HG02970 (cell line): ENCODE measurements around the gene GLTPD2.

ENCODE experiments used
- ATAC-seq: cut with Tn5 transposase; IDR thresholded peaks from one replicate; pipeline ENCODE4 v1.9.1; 2021; ENCODE audit warnings: mild to moderate bottlenecking, moderate library complexity, moderate number of reproducible peaks; ENCODE audit not compliant: unreplicated experiment, low FRiP score

GLTPD2 gene

DNA sequence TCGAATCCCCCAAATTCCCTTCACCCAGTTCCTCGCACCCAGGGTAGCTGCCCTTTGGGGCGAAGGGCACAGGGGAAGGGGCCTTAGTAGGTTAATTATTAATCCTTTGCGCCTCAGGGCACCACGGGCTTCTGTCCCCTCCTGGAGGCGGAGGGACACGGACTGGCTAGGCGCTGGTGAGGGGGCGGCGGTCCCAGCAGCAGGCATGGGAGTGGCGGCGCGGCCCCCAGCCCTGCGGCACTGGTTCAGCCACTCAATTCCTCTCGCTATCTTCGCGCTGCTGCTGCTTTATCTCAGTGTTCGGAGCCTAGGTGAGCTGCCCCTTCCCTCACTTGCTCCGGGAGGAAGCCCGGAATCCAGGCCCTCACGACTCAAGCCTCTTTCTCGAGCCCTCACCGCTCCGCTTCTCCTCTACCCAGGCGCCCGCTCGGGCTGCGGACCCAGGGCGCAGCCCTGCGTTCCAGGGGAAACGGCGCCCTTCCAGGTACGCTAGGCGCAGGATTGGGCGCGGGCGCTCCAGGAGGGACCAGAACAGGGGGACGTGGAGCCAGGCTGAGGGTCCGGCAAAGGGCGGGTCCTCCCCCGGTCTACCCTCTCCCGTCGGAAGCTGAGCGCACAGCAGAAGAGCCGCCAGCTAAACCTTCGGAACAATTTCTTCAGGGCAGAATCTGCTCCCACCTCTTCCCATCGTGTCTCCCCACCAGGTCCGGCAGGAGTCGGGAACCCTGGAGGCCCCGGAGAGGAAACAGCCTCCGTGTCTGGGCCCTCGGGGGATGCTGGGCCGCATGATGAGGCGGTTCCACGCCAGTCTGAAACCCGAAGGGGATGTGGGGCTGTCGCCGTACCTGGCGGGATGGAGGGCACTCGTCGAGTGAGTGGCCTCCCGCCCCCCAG is at the start of gene GLTPD2:
GLTPD2 (plus strand) TSS at position 158 of the 894 bp plus-strand sequence; CDS start at position 206, 48 bp downstream.
- ATAC-seq: no peak

DNA sequence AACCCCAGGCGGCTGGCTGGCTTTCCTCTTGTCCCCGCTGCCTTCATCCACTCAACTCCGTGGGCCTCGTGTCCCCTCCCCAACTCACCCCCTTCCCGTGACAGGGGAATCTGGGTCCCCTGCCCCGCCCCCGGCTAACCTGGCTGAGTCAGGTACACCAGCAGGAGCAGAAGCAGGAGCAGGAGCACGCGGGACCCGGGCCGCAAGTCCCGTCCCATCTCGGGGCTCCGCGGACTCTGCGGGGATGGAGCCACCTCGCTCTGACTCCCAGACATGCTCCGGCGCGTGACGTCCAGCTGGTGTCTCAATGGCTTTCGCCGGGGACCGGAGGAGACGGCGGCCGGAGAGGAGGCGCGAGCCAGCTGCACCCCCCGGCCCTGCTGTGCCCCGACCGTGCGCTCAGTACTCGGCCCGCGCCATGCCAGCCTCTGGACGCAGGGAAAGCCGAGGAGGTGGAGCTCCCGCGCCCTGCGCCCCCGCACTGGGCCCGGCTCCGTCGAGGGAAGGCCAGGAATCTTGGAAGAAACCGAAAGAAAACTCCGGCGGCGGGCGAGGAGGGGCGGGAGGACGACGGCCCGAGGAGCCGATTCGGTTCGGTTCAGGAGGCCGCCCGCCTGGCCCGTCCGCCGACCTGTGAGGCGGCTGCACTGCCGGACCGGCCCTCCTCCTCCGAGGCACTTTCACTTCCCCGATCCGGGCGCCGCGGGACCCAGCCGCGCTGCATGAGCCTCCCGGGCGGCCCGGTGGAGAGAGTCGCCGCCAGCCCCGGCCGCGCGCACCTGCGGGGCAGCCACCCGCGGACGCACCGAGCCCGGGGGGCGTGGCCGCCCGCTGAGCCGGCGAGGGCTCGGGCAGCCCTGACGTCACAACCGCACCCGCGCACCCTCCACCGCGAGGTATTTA is 49.4 kb upstream of the GLTPD2 start, which contains the start of the genes CXCL16 and ZMYND15:
CXCL16 (minus strand) TSS at position 807 of the 903 bp plus-strand sequence; CDS start at position 218, 589 bp downstream.
ZMYND15 (plus strand) TSS at position 712 of the 903 bp plus-strand sequence. CDS start 716 bp downstream, outside the sequence.
- no peak for ATAC-seq

DNA sequence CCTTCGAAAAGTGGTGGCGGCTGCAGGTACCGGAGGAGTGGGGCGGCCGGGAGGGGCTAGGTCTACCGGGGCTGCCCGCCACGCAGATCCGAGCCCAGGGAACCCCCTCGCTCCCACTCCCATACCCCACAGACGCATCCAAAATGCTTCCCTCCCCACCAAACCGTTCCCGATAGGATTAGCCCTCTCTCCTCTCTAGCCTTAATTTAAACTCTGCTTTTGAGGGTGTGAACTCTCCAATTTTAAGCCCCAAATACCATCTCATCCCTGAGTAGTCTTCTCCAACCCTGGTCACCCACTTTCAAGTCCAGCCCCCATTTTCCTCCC is 48.8 kb upstream of the GLTPD2 start:
- no peak for ATAC-seq

DNA sequence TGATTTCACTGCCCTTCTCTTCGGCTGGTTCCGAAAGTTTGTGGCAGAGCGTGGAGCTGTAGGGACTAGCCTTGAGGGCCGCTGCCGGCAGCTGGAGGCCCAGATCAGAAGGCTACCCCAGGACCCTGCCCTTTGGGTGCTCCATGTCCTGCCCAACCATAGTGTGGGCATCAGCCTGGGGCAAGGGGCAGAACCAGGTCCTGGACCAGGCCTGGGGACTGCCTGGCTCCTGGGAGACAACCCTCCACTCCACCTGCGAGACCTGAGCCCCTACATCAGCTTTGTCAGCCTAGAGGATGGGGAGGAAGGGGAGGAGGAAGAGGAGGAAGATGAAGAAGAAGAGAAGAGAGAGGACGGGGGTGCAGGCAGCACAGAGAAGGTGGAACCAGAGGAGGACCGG is 48.2 kb upstream of the GLTPD2 start:
- ATAC-seq: no peak

DNA sequence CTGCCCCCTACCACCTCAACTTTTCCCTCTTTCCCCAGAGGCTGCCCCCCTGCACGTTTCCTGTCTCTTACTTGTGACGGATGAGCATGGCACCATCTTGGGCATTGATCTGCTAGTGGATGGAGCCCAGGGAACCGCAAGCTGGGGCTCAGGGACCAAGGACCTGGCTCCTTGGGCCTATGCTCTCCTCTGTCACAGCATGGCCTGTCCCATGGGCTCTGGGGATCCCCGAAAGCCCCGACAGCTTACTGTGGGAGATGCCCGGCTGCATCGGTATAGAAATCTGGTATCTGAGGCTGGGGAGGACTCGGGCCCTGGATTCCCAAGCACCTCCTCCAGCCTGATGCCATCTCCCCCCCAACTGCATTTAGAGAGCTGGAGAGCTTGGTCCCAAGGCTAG is 47.2 kb upstream of the GLTPD2 start:
- ATAC-seq: no peak

DNA sequence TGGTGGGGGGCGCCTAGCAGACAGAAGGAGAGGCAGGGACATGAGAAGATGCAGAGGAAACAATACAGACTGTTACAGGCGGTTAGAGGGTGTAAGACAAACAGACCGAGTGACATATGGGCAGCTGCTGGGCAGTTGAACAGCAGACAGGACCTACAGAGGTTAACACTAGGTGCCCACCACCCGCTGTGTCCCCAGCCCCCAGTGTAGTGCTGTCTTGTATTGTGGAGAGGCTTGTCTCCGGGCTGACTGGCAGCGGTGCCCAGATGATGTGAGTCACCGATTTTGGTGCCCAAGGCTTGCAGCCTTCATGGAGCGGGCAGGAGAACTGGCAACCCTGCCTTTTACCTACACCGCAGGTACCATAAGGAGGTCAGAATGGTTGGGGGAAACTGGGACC is 46.6 kb upstream of the GLTPD2 start:
- ATAC-seq: no peak

DNA sequence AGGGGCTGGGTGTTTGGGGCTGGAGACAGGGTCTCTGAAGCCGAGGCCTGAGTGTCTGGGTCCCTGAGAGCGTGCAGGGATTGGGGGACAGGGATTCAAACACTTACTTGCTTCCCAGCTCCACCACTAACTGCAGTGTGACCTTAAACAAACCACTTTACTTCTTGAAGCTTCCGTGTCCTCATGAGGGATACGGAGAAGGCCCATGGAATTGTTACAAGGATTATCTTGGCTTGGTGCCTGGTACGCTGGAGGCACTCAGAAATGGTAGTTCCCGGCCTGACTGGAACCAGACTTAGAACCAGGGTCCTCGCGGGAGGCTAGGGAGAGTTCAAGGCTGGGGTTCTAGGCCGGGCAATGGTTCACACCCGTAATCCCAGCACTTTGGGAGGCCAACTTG is 46.1 kb upstream of the GLTPD2 start:
- ATAC-seq: no peak

DNA sequence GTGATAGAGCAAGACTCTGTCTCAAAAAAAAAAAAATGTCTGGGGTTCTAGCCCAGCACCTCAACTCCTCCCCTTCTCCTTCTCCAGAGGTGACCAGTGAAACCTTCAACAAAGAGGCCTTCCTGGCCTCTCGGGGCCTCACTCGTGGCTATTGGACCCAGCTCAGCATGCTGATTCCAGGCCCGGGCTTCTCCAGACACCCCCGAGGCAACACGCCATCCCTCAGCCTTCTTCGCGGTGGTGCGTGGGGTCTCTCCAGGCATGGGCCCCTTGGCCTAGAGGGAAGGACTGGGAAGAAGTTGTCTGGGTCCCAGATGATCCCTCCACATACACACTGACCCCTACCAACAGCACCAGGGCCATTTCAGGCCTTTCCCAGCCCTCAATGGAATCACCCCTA is 45.5 kb upstream of the GLTPD2 start:
- ATAC-seq: no peak

DNA sequence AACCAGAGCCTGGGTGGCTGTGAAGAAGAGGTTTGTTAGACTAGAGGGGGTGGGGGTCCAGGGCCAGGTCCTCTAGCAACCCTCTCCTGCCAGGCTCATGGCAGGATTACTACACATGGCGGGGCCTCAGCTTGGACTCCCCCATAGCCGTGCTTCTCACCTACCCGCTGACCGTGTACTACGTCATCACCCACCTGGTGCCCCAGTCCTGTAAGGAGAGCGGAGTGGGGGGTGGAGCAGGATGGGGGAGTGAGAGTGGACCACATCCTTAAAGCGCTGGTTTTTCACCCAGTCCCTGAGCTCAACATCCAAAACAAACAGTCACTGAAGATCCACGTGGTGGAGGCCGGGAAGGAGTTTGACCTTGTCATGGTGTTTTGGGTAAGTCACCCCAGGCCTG is 44.9 kb upstream of the GLTPD2 start:
- no peak for ATAC-seq

DNA sequence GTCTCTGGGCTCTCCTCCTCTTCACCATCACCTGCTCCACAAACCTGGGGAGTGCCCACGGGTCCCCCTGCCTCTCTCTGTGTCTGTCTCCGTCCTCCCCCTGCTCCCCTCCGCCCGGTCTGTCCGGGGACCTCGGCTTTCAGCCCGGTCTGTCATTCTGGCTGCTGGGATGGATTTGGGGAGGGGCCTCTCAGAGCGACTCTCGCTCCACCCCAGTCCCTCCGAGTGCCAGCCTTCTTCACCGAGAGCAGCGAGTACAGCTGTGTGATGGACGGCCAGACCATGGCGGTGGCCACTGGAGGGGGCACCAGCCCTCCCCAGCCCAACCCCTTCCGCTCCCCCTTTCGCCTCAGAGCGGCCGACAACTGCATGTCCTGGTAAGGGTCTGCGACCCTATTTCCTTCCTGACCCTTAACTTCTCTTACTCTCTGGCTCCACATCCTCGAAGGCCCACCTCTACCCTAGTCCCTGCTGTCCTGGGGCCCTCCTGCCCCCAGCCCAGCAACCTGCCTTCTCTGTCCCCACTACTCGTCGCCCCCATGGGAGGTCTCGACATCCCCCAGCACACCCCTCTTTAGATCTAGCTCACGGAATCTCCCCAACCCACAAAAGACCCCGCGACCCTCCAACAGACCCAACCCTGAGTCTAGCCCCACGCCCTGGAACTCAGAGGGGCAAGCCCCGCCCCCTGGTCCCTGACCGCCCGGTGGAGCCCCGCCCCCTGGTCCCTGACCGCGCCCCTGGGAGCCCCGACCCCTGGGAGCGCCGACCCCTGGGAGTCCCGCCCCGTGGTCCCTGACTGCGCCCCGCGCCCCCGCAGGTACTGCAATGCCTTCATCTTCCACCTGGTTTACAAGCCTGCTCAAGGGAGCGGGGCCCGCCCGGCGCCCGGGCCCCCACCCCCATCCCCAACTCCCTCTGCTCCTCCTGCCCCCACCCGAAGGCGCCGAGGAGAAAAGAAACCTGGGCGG is 43.5 kb upstream of the GLTPD2 start:
- no peak for ATAC-seq

DNA sequence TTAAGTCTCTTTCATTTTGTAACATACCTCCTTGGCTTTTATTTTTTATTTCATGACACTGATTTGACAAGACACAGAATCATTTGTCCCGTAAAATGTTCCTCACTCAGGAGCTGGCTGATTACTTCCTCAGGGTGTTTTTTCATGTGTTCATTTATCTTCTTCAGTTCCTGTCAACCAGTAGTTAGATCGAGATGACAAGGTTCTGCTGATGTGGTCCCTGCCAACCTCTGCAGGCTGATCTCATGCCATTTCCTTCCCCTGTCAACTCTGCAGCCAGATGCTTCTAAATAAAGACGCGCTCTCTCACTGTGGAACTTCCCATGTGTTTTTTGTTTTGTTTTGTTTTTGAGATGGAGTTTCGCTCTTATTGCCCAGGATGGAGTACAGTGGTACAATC is 40.9 kb upstream of the GLTPD2 start:
- no peak for ATAC-seq

DNA sequence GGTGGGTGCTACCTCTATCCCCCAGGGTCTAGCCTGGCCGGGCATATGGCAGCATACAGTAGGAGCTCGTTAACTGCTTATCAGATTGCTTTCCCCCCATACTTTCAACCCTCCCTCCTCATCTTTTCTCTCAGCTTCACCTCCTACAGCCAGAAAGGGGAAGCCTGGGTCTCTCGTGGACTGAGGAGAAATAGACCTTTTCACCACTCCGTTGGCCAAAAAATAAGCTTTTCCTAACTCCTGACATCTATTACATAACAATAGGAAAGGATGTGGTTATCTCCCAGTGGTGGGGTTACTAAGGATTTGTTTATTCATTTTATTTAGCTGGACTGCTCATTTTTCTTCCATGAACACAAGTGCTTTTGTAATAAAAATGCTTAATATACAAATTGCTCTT is 40.1 kb upstream of the GLTPD2 start:
- no peak for ATAC-seq

DNA sequence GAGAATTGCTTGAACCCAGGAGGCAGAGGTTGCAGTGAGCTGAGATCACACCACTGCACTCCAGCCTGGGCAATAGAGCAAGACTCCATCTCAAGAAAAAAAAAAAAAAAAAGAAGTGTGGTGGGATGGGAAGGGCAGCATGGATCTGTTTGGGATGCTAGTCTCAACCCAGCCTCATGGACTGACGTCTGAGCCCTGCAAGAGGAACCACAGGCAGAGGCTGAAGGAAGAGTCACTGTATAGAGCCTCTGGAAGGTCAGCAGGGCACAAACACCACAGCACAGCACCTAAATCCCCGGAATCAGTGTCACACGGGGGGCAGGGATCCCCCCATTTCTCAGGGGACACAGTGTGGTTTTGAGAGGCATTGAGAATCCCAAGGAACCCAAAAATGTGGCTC is 38.2 kb upstream of the GLTPD2 start:
- ATAC-seq: no peak

DNA sequence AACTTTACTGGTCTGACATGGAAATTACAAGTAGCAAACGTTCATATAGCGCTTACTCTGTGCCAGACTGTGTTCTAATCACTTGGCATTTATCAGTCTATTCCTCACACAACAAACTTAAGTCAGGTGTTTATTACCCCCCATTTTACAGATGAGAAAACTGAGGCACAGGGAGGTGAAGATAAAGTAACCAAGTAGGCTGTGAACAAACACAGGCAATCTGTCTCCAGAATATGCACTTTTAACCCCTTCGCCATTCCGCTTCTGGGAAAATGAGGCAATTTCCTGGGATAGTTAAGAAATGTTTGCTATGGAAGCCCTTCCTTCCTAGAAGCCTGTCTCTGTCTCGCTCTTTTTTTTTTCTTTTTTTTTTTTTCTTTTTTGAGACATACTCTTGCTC is 36.8 kb upstream of the GLTPD2 start:
- ATAC-seq: no peak

DNA sequence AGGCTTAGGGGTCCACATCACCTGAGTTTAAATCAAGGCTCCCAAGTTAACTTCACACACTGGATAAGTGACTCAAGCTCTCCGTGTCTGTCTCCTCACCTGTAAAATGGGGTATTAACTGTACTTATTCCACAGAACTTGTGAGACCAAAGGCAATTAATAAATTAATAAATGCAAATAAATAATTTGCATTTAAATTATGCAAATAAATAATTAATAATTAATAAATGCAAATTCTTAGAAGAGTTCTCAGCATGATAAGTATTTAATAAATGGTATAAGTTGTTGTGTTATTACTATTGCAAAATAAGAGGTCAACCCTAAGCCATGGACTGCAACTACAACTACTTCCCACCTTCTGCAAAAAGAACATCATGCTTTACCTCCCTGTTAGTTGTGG is 35.4 kb upstream of the GLTPD2 start:
- ATAC-seq: no peak

DNA sequence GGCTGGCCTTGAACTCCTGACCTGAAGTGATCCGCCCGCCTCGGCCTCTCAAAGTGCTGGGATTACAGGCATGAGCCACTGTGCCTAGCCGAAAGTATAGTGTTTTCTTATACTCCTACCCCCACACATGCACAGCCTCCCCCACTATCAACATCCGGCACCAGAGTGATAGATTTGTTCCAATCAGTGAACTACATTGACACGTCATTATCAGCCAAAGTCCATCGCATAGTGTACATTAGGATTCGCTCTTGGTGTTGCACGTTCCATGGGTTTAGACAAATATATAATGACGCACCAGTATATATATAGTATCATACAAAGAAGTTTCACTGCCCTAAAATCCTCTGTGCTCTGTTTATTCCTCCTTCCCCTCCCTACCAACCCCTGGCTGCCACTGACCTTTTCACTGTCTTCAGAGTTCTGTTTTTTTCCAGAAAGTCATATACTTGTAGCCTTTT is 29.0 kb upstream of the GLTPD2 start:
- no peak for ATAC-seq

DNA sequence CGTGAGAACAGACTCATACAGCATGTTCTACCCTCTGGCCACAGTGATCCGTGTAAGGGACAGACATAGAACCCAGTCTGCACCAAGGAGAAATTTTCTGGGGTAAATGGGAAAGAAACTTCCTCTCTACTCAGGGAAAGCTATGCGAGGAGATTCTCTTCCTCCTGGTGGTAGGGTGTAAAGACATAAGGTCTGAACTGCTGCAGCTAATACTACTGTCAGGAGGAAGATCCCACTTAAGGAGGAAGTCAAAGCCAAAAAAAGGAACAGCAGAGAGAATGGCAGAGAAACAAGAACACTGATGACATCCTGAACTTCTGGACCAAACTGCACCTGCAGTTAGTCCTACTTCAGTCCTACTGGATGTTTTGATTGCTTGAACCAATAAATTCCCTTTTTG is 24.2 kb upstream of the GLTPD2 start:
- ATAC-seq: no peak

DNA sequence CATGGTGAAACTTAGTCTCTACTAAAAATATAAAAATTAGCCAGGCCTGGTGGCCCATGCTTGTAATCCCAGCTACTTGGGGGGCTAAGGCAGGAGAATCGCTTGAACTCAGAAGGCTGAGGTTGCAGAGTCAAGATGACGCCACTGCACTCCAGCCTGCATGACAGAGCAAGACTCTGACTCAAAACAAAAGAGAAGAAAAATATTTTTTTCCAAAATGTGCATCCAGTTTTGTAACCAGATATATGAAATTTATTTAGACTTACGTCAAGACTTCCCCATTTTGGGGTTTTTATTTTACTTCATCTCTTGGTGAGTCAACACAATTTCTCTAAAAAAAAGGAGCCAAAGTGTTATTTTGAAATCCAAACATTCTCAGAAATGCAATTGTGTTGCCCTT is 22.6 kb upstream of the GLTPD2 start:
- ATAC-seq: no peak

DNA sequence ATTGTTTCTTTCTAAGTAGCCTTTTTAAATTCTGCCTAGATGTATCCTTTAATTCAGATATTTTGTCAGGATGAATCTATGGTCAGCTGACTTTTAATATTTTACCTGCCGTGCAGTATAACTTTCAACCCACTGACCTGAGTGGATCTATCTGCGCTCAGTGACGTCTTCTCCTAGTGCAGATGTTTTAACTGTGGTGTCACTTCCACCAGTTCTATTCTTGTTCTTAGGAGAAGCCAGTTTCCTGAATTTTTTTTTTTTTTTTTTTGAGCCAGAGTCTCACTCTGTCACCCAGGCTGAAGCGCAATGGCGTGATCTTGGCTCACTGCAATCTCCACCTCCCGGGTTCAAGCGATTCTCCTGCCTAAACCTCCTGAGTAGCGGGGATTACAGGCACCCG is 22.0 kb upstream of the GLTPD2 start:
- no peak for ATAC-seq

DNA sequence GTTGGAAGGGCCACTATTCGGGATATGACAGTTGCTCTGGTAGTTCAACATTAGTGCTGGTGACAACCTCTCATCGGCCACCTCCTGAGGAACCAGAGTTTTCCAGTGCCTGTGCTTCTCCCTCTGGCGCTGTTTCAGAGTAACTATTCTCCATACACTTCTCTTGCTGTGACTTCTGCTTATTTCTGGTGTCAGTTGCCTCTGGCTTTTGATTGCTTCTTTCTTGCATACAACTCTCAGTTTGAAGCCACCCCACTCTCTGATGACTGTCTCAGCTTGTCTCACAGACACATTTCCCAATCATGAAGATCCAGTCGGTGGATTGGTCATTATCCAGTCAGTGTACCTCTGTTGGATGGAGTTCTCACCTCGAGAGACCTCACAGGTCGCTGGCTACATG is 20.5 kb upstream of the GLTPD2 start:
- no peak for ATAC-seq
